ENCODE results near the gene CCDC80.
"Not testable (repeated sequence)": the region's sequence is repeated elsewhere in the genome, so short reads cannot be mapped to it uniquely, and the experiment has no call there.

CCDC80 gene

GRCh38 chr3:112582244-112582874, 58.6 kb downstream of the CCDC80 start:
- peak; percentile 40 for DNase-seq

GRCh38 chr3:112579697-112580096, 61.2 kb downstream of the CCDC80 start:
- no peak for DNase-seq

- no peak for DNase-seq
These were observed 61.7 kb downstream of the CCDC80 start for GRCh38 chr3:112579232-112579631.

- DNase-seq, result no peak
These were observed 68.2 kb downstream of the CCDC80 start for GRCh38 chr3:112572701-112573100.

GRCh38 chr3:112569265-112569664, 71.7 kb downstream of the CCDC80 start:
- no peak for DNase-seq

- no peak for DNase-seq
These were observed 72.3 kb downstream of the CCDC80 start for GRCh38 chr3:112568642-112569041.

GRCh38 chr3:112564940-112565305, 76.0 kb downstream of the CCDC80 start:
- DNase-seq, result no peak

- DNase-seq, result not testable (repeated sequence)
These were observed 76.5 kb downstream of the CCDC80 start for GRCh38 chr3:112564247-112564939.

GRCh38 chr3:112561734-112562529, 79.0 kb downstream of the CCDC80 start, which contains the start of the genes ATG3 and SLC35A5:
ATG3 (minus strand) TSS chr3:112561962; CDS start chr3:112561528, 434 bp downstream.
SLC35A5 (plus strand) TSS chr3:112562045; CDS start chr3:112563404, 1,359 bp downstream.
- DNase-seq, result peak; percentile 99

GRCh38 chr3:112561484-112561733, 79.5 kb downstream of the CCDC80 start:
- peak; percentile 83 for DNase-seq

GRCh38 chr3:112560721-112561483, 80.0 kb downstream of the CCDC80 start:
- peak; percentile 88 for DNase-seq

- no peak for DNase-seq
These were observed 80.6 kb downstream of the CCDC80 start for GRCh38 chr3:112560307-112560706.

GRCh38 chr3:112557976-112558375, 83.0 kb downstream of the CCDC80 start:
- no peak for DNase-seq

GRCh38 chr3:112555535-112556170, 85.3 kb downstream of the CCDC80 start:
- DNase-seq, result no peak

- no peak for DNase-seq
These were observed 90.1 kb downstream of the CCDC80 start for GRCh38 chr3:112550859-112551258.

Data from activated CD4-positive, alpha-beta T cell treated with anti-CD3 and anti-CD28 coated beads for 48 hours (primary cell).